ENCODE results near the gene TRAPPC1. TPM values are rescaled to one million over a fixed set of nuclear protein-coding genes. Genes with fewer than 3 reads are reported as not detected.

TRAPPC1 gene
- total RNA-seq, 1 experiment from 2014 or later: 132 TPM

- Histone ChIP-seq H4K8ac (replicated peaks; ENCODE audit: insufficient read length, low read depth, low read length) (no peak overlapping the region), H2BK15ac (ENCODE audit: low read depth, low read length) (no peak overlapping the region), H3K4me2 (ENCODE audit: insufficient read depth, insufficient read length, low read length) (no peak overlapping the region), H3K18ac (ENCODE audit: insufficient read length, low read depth, low read length) (no peak overlapping the region), H3K4me1 (ENCODE audit: insufficient read depth, low read length) (no peaks in the 10 kb centered on the region), H3K23ac (ENCODE audit: insufficient read length, low read depth, low read length) (no peak overlapping the region), H3K27me3 (ENCODE audit: insufficient read depth, low read length) (no peaks in the 10 kb centered on the region; the same call in 1 of the 2 replicates), H3K9ac (ENCODE audit: extremely low read depth, insufficient read length, low read length) (no peak overlapping the region), H3K14ac (ENCODE audit: insufficient read depth, low read length) (no peak overlapping the region), H4K91ac (ENCODE audit: insufficient read length, low read depth, low read length) (no peak overlapping the region), H3T11ph (ENCODE audit: low read length) (no peak overlapping the region), H2AFZ (ENCODE audit: low read length) (no peak overlapping the region), H3K79me1 (ENCODE audit: insufficient read depth, low read depth, low read length, poor library complexity, severe bottlenecking) (no peaks in the 10 kb centered on the region), H3K56ac (ENCODE audit: insufficient read length, low read depth, low read length) (no peak overlapping the region), H3K23me2 (ENCODE audit: insufficient read length, low read depth, low read length, poor library complexity, severe bottlenecking) (peaks cover 22% of the 10 kb centered on the region), H3K4ac (ENCODE audit: low read depth, low read length) (no peak overlapping the region), H3K27ac (ENCODE audit: insufficient read length, low read depth, low read length) (no peak overlapping the region), H2BK120ac (ENCODE audit: low read depth, low read length, poor library complexity, severe bottlenecking) (no peak overlapping the region), H4K5ac (ENCODE audit: insufficient read length, low read depth, low read length) (no peak overlapping the region), H2BK12ac (ENCODE audit: insufficient read length, low read depth, low read length) (no peak overlapping the region), H2BK20ac (ENCODE audit: low read depth, low read length, poor library complexity, severe bottlenecking) (no peak overlapping the region), H4K20me1 (ENCODE audit: control insufficient read depth, insufficient read depth, insufficient read length) (no peaks in the 10 kb centered on the region), H2AK5ac (ENCODE audit: insufficient read length, low read length) (no peak overlapping the region), H3K79me2 (ENCODE audit: insufficient read depth, low read length) (no peaks in the 10 kb centered on the region), H3K9me3 (ENCODE audit: control insufficient read depth, low read depth, low read length) (no peaks in the 10 kb centered on the region), H2BK5ac (ENCODE audit: insufficient read length, low read length) (no peak overlapping the region)
- H3K36me3 Mint-ChIP-seq (ENCODE audit: insufficient read depth in 1 of 3, low read depth in 3 of 3): peaks cover 0 to 4% (median 0%) of the 10 kb centered on the region in 3 experiments; a peak in 1 of 7 replicates
- peaks cover 0 to 3% of the 10 kb centered on the region in 2 experiments; a peak in 3 of 4 replicates for H3K4me1 Mint-ChIP-seq
- no CpG with 5 or more reads among the region's 3 CpGs for WGBS (ENCODE audit: extremely low coverage, insufficient read length, low lambda C conversion rate)
- TF ChIP-seq, protein P1, sequence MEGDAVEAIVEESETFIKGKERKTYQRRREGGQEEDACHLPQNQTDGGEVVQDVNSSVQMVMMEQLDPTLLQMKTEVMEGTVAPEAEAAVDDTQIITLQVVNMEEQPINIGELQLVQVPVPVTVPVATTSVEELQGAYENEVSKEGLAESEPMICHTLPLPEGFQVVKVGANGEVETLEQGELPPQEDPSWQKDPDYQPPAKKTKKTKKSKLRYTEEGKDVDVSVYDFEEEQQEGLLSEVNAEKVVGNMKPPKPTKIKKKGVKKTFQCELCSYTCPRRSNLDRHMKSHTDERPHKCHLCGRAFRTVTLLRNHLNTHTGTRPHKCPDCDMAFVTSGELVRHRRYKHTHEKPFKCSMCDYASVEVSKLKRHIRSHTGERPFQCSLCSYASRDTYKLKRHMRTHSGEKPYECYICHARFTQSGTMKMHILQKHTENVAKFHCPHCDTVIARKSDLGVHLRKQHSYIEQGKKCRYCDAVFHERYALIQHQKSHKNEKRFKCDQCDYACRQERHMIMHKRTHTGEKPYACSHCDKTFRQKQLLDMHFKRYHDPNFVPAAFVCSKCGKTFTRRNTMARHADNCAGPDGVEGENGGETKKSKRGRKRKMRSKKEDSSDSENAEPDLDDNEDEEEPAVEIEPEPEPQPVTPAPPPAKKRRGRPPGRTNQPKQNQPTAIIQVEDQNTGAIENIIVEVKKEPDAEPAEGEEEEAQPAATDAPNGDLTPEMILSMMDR (conservative IDR thresholded peaks at IDR 0.05): no peak
- peak; percentile 26 for DNase-seq
- H3K27ac Mint-ChIP-seq: no peak overlapping the region
- H3K27me3 Mint-ChIP-seq (ENCODE audit: low read depth): no peaks in the 10 kb centered on the region; the same call in none of the 2 replicates
- no peaks in the 10 kb centered on the region for H3K9me3 Mint-ChIP-seq
- H3K4me3 Mint-ChIP-seq: no peak overlapping the region
Measured at GRCh38 chr17:7882629-7883028, 49.1 kb downstream of the TRAPPC1 start.
